ENCODE results near the gene BPIFB2. TPM values are rescaled to one million over a fixed set of nuclear protein-coding genes. Genes with fewer than 3 reads are reported as not detected.

The BPIFB2 gene
- total and polyA plus RNA-seq, 2 donors (not counting 3 experiments of a cell fraction or from before 2014, with no cell fraction given): not detected

DNA sequence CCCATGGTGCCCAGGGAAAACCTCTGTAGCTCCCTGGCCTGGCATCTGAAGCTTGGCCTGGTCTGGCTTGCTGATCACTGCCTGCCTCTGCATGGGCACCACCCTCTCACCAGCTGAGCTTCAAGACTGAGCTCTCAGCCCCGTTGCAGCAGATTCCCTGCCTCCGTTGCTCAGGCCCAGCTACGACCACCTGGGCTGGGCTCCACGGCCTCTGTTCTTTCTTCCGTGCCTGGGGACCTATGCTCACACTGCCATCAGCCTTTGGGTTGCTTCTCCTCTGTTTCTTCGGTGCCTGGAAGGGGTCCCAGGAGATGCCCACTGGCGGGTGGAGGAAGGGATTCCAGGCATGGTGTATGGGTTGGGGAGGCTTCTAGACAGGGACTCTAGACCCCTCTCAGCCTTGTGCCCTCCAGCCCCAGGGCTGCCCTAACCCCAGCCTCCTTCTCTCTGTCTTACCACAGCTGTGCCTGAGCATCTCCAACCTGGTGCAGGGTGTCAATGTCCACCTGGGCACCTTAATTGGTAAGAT is 9.1 kb downstream of the BPIFB2 start:
- FAIRE-seq (no peak), DNase-seq (ENCODE audit: low read depth, low spot score) (no peak)
- intact Hi-C loops (cut with micrococcal nuclease) (no loop called here), dilution Hi-C loops (cut with MboI; ENCODE audit: extremely low pct_ligation_motif_present, low sequenced_read_pairs) (no loop called here)
- no TSS peak for BruUV-seq (replicated peaks)
- ChIA-PET POLR2A (no interaction called here), CTCF (interaction anchor here (1.4 kb wide), 1 partner anchor 12 kb away, joined by 4 read pairs; no protein-coding TSS in a partner anchor)
- Histone ChIP-seq H3K4me3 (replicated peaks in 1 of 3; ENCODE audit: insufficient read depth in 1 of 3, low read depth in 1 of 3, low read length in 3 of 3) (no peak overlapping the region), H4K20me1 (replicated peaks; ENCODE audit: control insufficient read depth, extremely low read depth, insufficient read depth, low read length) (no peaks in the 10 kb centered on the region), H3K9me3 (replicated peaks; ENCODE audit: control insufficient read depth, insufficient read depth, low read length) (no peaks in the 10 kb centered on the region), H3K9ac (replicated peaks; ENCODE audit: extremely low read depth, insufficient read depth, low read length) (no peak overlapping the region), H3K36me3 (ENCODE audit: control insufficient read depth in 2 of 2, extremely low read depth in 1 of 2, insufficient read depth in 2 of 2, low read length in 2 of 2) (no peaks in the 10 kb centered on the region), H3K79me2 (ENCODE audit: control insufficient read depth, insufficient read depth, low read length) (no peaks in the 10 kb centered on the region), H3K4me2 (ENCODE audit: insufficient read depth, low read length) (no peak overlapping the region), H3K27me3 (ENCODE audit: control insufficient read depth in 2 of 2, insufficient read depth in 2 of 2, low read length in 2 of 2) (no peaks in the 10 kb centered on the region), H3K27ac (ENCODE audit: insufficient read depth, low read depth, low read length) (no peak overlapping the region), H2AFZ (ENCODE audit: low read depth, low read length) (no peak overlapping the region), H3K4me1 (ENCODE audit: control insufficient read depth, extremely low read depth, insufficient read depth, low read length) (no peaks in the 10 kb centered on the region), H3K9me1 (replicated peaks; ENCODE audit: control insufficient read depth, extremely low read depth, insufficient read depth, low read length) (no peaks in the 10 kb centered on the region)
- TF ChIP-seq, protein P1, sequence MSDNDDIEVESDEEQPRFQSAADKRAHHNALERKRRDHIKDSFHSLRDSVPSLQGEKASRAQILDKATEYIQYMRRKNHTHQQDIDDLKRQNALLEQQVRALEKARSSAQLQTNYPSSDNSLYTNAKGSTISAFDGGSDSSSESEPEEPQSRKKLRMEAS (IDR thresholded peaks at IDR 0.05; ENCODE audit: insufficient read depth, insufficient read length): no peak
- TF ChIP-seq FOS (IDR thresholded peaks at IDR 0.05; ENCODE audit: borderline replicate concordance, insufficient read depth, low read length) (no peak), JUN (IDR thresholded peaks at IDR 0.05; ENCODE audit: borderline replicate concordance, insufficient read depth, insufficient read length, low read depth) (no peak), POLR2AphosphoS5 (IDR thresholded peaks at IDR 0.05; ENCODE audit: insufficient read depth, low read depth, low read length) (no peak), EZH2 (IDR thresholded peaks at IDR 0.05; ENCODE audit: borderline replicate concordance, low read depth, low read length, severe bottlenecking) (no peak), POLR2A (IDR thresholded peaks at IDR 0.05; ENCODE audit: low read depth, low read length) (no peak)

DNA sequence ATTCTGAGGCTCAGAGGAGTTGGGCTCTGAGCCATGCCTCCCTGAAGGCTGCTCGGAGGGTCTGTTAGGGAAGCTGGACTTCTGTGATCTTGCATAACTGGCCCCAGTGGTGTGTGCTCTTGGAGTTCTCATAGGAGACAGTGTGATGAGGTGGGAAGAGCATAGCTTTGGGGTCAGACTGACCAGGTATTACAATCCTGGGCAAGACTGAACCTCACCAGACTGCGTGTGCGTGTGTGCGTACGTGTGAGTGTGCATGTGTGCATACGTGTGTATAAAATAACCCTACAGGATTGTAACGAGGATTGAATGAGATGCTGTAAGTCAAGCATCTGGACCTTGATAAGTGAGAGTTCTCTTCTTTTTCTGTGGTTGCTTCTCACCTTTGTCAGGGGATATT is 10.0 kb downstream of the BPIFB2 start:
- dilution Hi-C loops (cut with MboI; ENCODE audit: extremely low pct_ligation_motif_present, low sequenced_read_pairs): no loop called here
- Histone ChIP-seq H4K20me1 (replicated peaks; ENCODE audit: control insufficient read depth, extremely low read depth, insufficient read depth, low read length) (no peaks in the 10 kb centered on the region), H3K9me3 (replicated peaks; ENCODE audit: control insufficient read depth, insufficient read depth, low read length) (no peaks in the 10 kb centered on the region), H3K79me2 (ENCODE audit: control insufficient read depth, insufficient read depth, low read length) (no peaks in the 10 kb centered on the region), H3K9ac (replicated peaks; ENCODE audit: extremely low read depth, insufficient read depth, low read length) (no peak overlapping the region), H3K27me3 (ENCODE audit: control insufficient read depth in 2 of 2, insufficient read depth in 2 of 2, low read length in 2 of 2) (no peaks in the 10 kb centered on the region), H3K36me3 (ENCODE audit: control insufficient read depth in 2 of 2, extremely low read depth in 1 of 2, insufficient read depth in 2 of 2, low read length in 2 of 2) (no peaks in the 10 kb centered on the region), H2AFZ (ENCODE audit: low read depth, low read length) (no peak overlapping the region), H3K27ac (ENCODE audit: insufficient read depth, low read depth, low read length) (no peak overlapping the region), H3K4me2 (ENCODE audit: insufficient read depth, low read length) (no peak overlapping the region), H3K4me3 (replicated peaks in 1 of 3; ENCODE audit: insufficient read depth in 1 of 3, low read depth in 1 of 3, low read length in 3 of 3) (no peak overlapping the region), H3K4me1 (ENCODE audit: control insufficient read depth, extremely low read depth, insufficient read depth, low read length) (no peaks in the 10 kb centered on the region), H3K9me1 (replicated peaks; ENCODE audit: control insufficient read depth, extremely low read depth, insufficient read depth, low read length) (no peaks in the 10 kb centered on the region)
- TF ChIP-seq, protein P2, sequence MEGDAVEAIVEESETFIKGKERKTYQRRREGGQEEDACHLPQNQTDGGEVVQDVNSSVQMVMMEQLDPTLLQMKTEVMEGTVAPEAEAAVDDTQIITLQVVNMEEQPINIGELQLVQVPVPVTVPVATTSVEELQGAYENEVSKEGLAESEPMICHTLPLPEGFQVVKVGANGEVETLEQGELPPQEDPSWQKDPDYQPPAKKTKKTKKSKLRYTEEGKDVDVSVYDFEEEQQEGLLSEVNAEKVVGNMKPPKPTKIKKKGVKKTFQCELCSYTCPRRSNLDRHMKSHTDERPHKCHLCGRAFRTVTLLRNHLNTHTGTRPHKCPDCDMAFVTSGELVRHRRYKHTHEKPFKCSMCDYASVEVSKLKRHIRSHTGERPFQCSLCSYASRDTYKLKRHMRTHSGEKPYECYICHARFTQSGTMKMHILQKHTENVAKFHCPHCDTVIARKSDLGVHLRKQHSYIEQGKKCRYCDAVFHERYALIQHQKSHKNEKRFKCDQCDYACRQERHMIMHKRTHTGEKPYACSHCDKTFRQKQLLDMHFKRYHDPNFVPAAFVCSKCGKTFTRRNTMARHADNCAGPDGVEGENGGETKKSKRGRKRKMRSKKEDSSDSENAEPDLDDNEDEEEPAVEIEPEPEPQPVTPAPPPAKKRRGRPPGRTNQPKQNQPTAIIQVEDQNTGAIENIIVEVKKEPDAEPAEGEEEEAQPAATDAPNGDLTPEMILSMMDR (IDR thresholded peaks at IDR 0.05; ENCODE audit: extremely low read depth in 1 of 2, insufficient read depth in 1 of 2, low read depth in 1 of 2, low read length in 2 of 2): no peak
- TF ChIP-seq GATA2 (IDR thresholded peaks at IDR 0.05; ENCODE audit: insufficient read depth, insufficient read length, low read depth, low read length) (no peak), MYC (IDR thresholded peaks at IDR 0.05; ENCODE audit: low read depth, low read length) (no peak), EZH2 (IDR thresholded peaks at IDR 0.05; ENCODE audit: borderline replicate concordance, low read depth, low read length, severe bottlenecking) (no peak)
- no peak for DNase-seq (ENCODE audit: low read depth, low spot score)
- no peak for FAIRE-seq
- no TSS peak for BruUV-seq (replicated peaks)
- POLR2A ChIA-PET: no interaction called here
- intact Hi-C loops (cut with micrococcal nuclease): no loop called here
- CTCF ChIA-PET: interaction anchor here (0.7 to 1.0 kb wide), 2 partner anchors 11 to 19 kb away, joined by 3 to 4 read pairs; no protein-coding TSS in a partner anchor

Data from endothelial cell of umbilical vein (primary cell).